ENCODE results near the gene ANKRD40CL. TPM values are rescaled to one million over a fixed set of nuclear protein-coding genes. Genes with fewer than 3 reads are reported as not detected.
"Not testable (repeated sequence)": the region's sequence is repeated elsewhere in the genome, so short reads cannot be mapped to it uniquely, and the experiment has no call there.

Gene ANKRD40CL
- not detected for total RNA-seq

- peaks cover 20% of the 10 kb centered on the region for H3K4me1 Mint-ChIP-seq (ENCODE audit: low read depth)
- H3K36me3 Mint-ChIP-seq (ENCODE audit: insufficient read depth) = no peaks in the 10 kb centered on the region
- H3K27me3 Mint-ChIP-seq (ENCODE audit: low read depth) = no peaks in the 10 kb centered on the region
- H3K9me3 Mint-ChIP-seq = no peaks in the 10 kb centered on the region
- DNase-seq = no peak
- H3K4me3 Mint-ChIP-seq = no peak within 1 kb of the TSS
- no peak for ATAC-seq
Measured at GRCh38 chr17:50767446-50767845, at the start of gene ANKRD40CL. TSS of gene ANKRD40CL (minus strand) at chr17:50767518. CDS start at chr17:50766913, 605 bp downstream.

GRCh38 chr17:50816271-50816670, 49.0 kb upstream of the ANKRD40CL start:
- no peak for ATAC-seq
- Mint-ChIP-seq H3K4me1 (ENCODE audit: low read depth) (peaks cover 1% of the 10 kb centered on the region), H3K27me3 (ENCODE audit: low read depth) (no peaks in the 10 kb centered on the region), H3K4me3 (no peak overlapping the region), H3K9me3 (no peaks in the 10 kb centered on the region), H3K36me3 (ENCODE audit: insufficient read depth) (no peaks in the 10 kb centered on the region)
- no peak for DNase-seq

- ATAC-seq (no peak), DNase-seq (no peak)
- no peaks in the 10 kb centered on the region for H3K9me3 Mint-ChIP-seq
- H3K36me3 Mint-ChIP-seq (ENCODE audit: insufficient read depth) = no peaks in the 10 kb centered on the region
- no peak overlapping the region for H3K4me3 Mint-ChIP-seq
- H3K4me1 Mint-ChIP-seq (ENCODE audit: low read depth) = peaks cover 1% of the 10 kb centered on the region
- H3K27me3 Mint-ChIP-seq (ENCODE audit: low read depth) = no peaks in the 10 kb centered on the region
Measured at GRCh38 chr17:50815400-50815799, 48.1 kb upstream of the ANKRD40CL start.

- DNase-seq = no peak
- Mint-ChIP-seq H3K4me3 (no peak overlapping the region), H3K4me1 (ENCODE audit: low read depth) (peaks cover 1% of the 10 kb centered on the region), H3K36me3 (ENCODE audit: insufficient read depth) (no peaks in the 10 kb centered on the region), H3K9me3 (no peaks in the 10 kb centered on the region), H3K27me3 (ENCODE audit: low read depth) (no peaks in the 10 kb centered on the region)
- ATAC-seq = no peak
Measured at GRCh38 chr17:50813583-50813982, 46.3 kb upstream of the ANKRD40CL start.

- no peaks in the 10 kb centered on the region for H3K9me3 Mint-ChIP-seq
- DNase-seq (no peak), ATAC-seq (no peak)
- no peak overlapping the region for H3K4me3 Mint-ChIP-seq
- H3K36me3 Mint-ChIP-seq (ENCODE audit: insufficient read depth) = no peaks in the 10 kb centered on the region
- no peaks in the 10 kb centered on the region for H3K4me1 Mint-ChIP-seq (ENCODE audit: low read depth)
- no peaks in the 10 kb centered on the region for H3K27me3 Mint-ChIP-seq (ENCODE audit: low read depth)
Measured at GRCh38 chr17:50808888-50809287, 41.6 kb upstream of the ANKRD40CL start.

- ATAC-seq (no peak), DNase-seq (no peak)
- Mint-ChIP-seq H3K4me3 (no peak overlapping the region), H3K4me1 (ENCODE audit: low read depth) (no peaks in the 10 kb centered on the region), H3K27me3 (ENCODE audit: low read depth) (no peaks in the 10 kb centered on the region), H3K36me3 (ENCODE audit: insufficient read depth) (no peaks in the 10 kb centered on the region), H3K9me3 (no peaks in the 10 kb centered on the region)
Measured at GRCh38 chr17:50808413-50808812, 41.1 kb upstream of the ANKRD40CL start.

GRCh38 chr17:50807675-50808074, 40.4 kb upstream of the ANKRD40CL start:
- Mint-ChIP-seq H3K36me3 (ENCODE audit: insufficient read depth) (no peaks in the 10 kb centered on the region), H3K4me1 (ENCODE audit: low read depth) (no peaks in the 10 kb centered on the region), H3K9me3 (no peaks in the 10 kb centered on the region), H3K4me3 (no peak overlapping the region), H3K27me3 (ENCODE audit: low read depth) (no peaks in the 10 kb centered on the region)
- DNase-seq = no peak
- no peak for ATAC-seq

GRCh38 chr17:50807009-50807408, 39.7 kb upstream of the ANKRD40CL start:
- DNase-seq (no peak), ATAC-seq (no peak)
- Mint-ChIP-seq H3K4me1 (ENCODE audit: low read depth) (no peaks in the 10 kb centered on the region), H3K36me3 (ENCODE audit: insufficient read depth) (no peaks in the 10 kb centered on the region), H3K9me3 (no peaks in the 10 kb centered on the region), H3K4me3 (no peak overlapping the region), H3K27me3 (ENCODE audit: low read depth) (no peaks in the 10 kb centered on the region)

GRCh38 chr17:50806141-50806643, 38.9 kb upstream of the ANKRD40CL start:
- no peaks in the 10 kb centered on the region for H3K4me1 Mint-ChIP-seq (ENCODE audit: low read depth)
- H3K36me3 Mint-ChIP-seq (ENCODE audit: insufficient read depth) = no peaks in the 10 kb centered on the region
- H3K4me3 Mint-ChIP-seq = no peak overlapping the region
- no peaks in the 10 kb centered on the region for H3K9me3 Mint-ChIP-seq
- no peaks in the 10 kb centered on the region for H3K27me3 Mint-ChIP-seq (ENCODE audit: low read depth)
- DNase-seq = no peak
- no peak for ATAC-seq

- no peak overlapping the region for H3K4me3 Mint-ChIP-seq
- H3K4me1 Mint-ChIP-seq (ENCODE audit: low read depth) = no peaks in the 10 kb centered on the region
- no peaks in the 10 kb centered on the region for H3K9me3 Mint-ChIP-seq
- H3K36me3 Mint-ChIP-seq (ENCODE audit: insufficient read depth) = no peaks in the 10 kb centered on the region
- H3K27me3 Mint-ChIP-seq (ENCODE audit: low read depth) = no peaks in the 10 kb centered on the region
- DNase-seq (no peak), ATAC-seq (no peak)
Measured at GRCh38 chr17:50805486-50805885, 38.2 kb upstream of the ANKRD40CL start.

GRCh38 chr17:50804749-50805475, 37.6 kb upstream of the ANKRD40CL start:
- H3K9me3 Mint-ChIP-seq; H3K4me1 Mint-ChIP-seq (ENCODE audit: low read depth); DNase-seq; ATAC-seq; H3K4me3 Mint-ChIP-seq; H3K36me3 Mint-ChIP-seq (ENCODE audit: insufficient read depth); H3K27me3 Mint-ChIP-seq (ENCODE audit: low read depth): not testable (repeated sequence)

- Mint-ChIP-seq H3K4me1 (ENCODE audit: low read depth) (no peaks in the 10 kb centered on the region), H3K36me3 (ENCODE audit: insufficient read depth) (no peaks in the 10 kb centered on the region), H3K27me3 (ENCODE audit: low read depth) (no peaks in the 10 kb centered on the region), H3K9me3 (no peaks in the 10 kb centered on the region), H3K4me3 (no peak overlapping the region)
- ATAC-seq (no peak), DNase-seq (no peak)
Measured at GRCh38 chr17:50803676-50804075, 36.4 kb upstream of the ANKRD40CL start.

- Mint-ChIP-seq H3K27me3 (ENCODE audit: low read depth) (no peaks in the 10 kb centered on the region), H3K4me1 (ENCODE audit: low read depth) (no peaks in the 10 kb centered on the region), H3K4me3 (no peak overlapping the region), H3K9me3 (no peaks in the 10 kb centered on the region), H3K36me3 (ENCODE audit: insufficient read depth) (no peaks in the 10 kb centered on the region)
- no peak for DNase-seq
- no peak for ATAC-seq
Measured at GRCh38 chr17:50802609-50803571, 35.6 kb upstream of the ANKRD40CL start.

- no peak overlapping the region for H3K4me3 Mint-ChIP-seq
- no peaks in the 10 kb centered on the region for H3K27me3 Mint-ChIP-seq (ENCODE audit: low read depth)
- H3K36me3 Mint-ChIP-seq (ENCODE audit: insufficient read depth) = no peaks in the 10 kb centered on the region
- ATAC-seq (no peak), DNase-seq (no peak)
- no peaks in the 10 kb centered on the region for H3K4me1 Mint-ChIP-seq (ENCODE audit: low read depth)
- H3K9me3 Mint-ChIP-seq = no peaks in the 10 kb centered on the region
Measured at GRCh38 chr17:50800196-50800700, 32.9 kb upstream of the ANKRD40CL start.
